Measurements from ENCODE around the gene SNX19.

The SNX19 gene

GRCh38 chr11:130907229-130907628 lies 9.1 kb downstream of the SNX19 start:
- no peak for DNase-seq (ENCODE audit: low spot score)

GRCh38 chr11:130906616-130907015 lies 9.7 kb downstream of the SNX19 start:
- no peak for DNase-seq (ENCODE audit: low spot score)

GRCh38 chr11:130905512-130905911 lies 10.8 kb downstream of the SNX19 start:
- DNase-seq (ENCODE audit: low spot score) = no peak

- no peak for DNase-seq (ENCODE audit: low spot score)
These were observed 11.9 kb downstream of the SNX19 start for GRCh38 chr11:130904380-130904779.

- DNase-seq (ENCODE audit: low spot score) = no peak
These were observed 13.9 kb downstream of the SNX19 start for GRCh38 chr11:130902380-130902779.

GRCh38 chr11:130899106-130899505 lies 17.2 kb downstream of the SNX19 start:
- DNase-seq (ENCODE audit: low spot score) = no peak

DNA sequence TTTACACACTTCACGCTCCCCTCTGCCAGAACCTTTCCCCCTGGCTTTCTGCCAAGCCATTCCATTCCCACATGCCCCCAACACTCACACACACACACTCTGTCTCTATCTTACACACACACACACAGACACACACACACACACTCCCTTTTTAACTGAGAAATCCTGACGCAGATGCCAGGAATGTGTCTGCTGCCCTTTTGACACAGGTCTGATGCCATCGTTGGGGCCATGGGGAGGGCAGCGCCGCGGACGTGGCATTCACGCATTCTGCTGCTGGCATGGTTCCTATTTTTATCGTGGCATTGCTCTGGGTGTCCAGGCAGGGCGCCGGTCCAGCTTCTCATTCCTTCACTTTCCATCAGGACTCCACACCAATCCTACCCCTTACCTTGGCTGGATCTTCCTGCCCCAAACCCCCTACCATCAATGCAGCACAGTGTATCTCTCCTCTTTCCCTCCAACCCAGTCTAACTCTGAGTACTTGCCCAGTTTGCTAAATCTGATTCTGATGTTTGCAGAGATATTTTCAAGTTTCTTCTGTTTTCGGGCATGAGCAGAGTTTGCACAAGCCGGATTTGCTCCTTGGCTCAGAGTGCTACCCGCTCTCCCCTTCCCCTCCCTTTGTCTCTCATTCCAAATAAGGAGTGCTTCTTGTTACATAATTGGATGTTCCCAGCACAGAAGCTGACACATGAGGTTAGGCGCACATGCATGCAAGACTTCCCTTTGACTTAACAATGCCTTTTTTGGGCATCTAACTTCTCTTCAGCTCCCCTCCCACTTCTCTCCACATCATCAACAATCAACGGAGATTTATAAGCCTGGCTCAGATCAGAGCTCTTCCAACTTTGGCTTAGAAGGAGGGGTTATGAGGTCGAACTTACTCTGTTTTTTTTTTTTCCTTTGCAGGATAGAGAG lies 18.8 kb downstream of the SNX19 start:
- DNase-seq (ENCODE audit: low spot score) = no peak

DNA sequence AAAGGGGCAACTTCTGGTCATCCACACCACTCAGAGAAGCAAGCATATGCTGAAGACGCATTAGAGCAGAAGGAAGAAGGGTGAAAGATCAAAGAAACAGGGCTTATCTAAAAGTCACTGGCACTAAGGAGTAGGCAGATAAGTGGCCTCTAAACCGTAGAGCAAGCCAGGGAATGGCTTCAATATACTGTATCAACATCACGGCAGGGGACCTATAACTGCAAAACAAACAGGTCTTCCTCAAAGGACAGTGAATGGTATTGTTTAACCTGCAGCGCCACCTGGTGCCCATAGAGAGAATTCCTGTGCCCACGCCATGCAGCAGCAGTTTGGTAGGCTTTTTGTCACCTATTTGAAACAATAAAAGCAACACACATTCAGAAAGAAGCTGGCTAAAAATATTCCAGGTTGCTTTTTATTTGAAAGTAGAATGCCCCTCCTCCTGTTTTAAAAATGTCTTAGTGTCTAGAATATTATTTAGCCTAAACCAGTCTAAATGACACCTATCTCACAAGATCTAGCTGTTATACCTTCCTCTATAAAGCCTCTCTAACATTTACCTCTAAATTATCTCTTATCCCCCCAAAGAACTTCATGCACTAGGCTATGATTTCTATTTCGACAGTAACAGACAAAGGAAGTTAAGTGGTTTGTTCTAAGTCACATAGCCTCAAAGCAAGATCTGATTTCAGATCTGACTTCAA lies 21.8 kb downstream of the SNX19 start:
- DNase-seq (ENCODE audit: low spot score) = peak; percentile 67

DNA sequence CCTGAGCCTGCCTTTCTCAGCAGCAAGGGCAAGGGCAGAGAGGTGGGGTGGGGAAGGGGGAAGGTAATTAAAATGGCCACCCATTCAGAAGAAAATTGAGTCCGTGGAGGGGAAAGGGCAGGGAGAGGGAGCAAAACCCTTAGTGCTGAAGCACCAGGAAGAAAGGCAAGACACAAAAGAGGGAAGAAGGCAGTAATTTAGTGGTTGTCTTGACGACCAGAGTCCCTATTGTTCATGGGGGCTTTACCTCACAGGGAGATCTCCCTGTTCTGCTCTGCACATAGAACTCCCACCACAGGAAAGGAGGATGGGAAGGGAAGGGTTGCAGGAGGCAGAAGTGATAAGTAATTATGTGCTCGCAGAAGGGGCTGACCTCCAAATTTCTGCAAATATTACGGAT lies 23.4 kb downstream of the SNX19 start:
- no peak for DNase-seq (ENCODE audit: low spot score)

DNA sequence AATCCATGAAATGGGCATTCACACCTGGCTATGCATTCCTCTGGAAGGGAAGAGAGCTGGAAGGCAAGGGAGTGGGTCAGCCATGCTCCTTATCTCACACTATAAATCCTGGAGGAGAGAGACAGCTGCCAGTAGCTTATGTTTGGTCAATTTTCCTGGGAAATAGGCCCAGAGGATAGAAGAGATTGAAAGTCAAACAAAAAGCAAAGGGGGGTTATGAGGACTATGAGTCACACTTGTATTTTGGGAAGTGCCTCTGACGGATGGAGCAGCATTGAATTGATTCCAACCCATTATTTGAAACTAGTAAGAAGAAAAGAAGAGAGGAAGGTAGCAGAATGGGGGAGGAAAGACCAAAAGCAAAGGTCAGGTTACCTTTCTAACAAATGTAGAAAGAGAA lies 25.0 kb downstream of the SNX19 start:
- no peak for DNase-seq (ENCODE audit: low spot score)

GRCh38 chr11:130890039-130890745 lies 26.1 kb downstream of the SNX19 start:
- no peak for DNase-seq (ENCODE audit: low spot score)

DNA sequence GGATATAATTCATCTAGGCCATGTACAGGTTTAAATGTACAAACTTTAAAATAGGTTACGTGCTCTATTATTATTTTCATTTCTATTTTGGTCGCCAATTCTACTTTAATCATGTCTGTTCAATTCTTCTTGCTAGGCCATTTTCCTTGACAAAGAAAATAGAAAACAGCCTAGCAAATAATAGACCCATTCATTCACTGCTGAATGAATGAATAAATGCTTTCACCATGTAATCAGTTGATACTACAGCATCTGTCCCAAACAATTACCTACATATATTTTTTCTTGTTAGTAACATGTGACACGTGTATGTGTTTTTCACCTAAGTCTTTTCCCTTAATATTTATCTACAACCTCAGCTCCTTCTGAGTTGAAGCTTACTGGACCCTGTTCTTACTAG lies 27.5 kb downstream of the SNX19 start:
- no peak for DNase-seq (ENCODE audit: low spot score)

DNA sequence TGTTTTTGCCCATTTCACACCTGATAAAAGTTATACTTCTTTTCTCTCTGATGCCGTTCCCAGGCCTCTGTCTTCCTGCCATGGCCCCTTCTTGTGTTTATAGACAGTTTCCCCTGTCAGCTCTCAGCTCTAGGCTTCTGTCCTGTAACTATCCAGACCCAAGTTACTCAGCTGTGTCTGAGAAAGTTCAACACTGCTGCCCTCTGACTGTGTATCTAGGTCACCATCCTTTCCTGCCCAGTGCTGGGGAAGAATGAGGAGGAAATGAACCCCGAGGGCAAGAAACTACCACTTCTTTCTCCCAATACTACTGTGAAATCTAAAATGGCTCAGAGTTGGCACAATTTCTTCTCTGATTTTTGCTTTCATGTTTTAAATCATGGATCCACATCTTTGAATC lies 29.6 kb downstream of the SNX19 start:
- DNase-seq (ENCODE audit: low spot score) = no peak

GRCh38 chr11:130882138-130882551 lies 34.1 kb downstream of the SNX19 start:
- no peak for DNase-seq (ENCODE audit: low spot score)

GRCh38 chr11:130881475-130882137 lies 34.7 kb downstream of the SNX19 start:
- DNase-seq (ENCODE audit: low spot score) = no peak

DNA sequence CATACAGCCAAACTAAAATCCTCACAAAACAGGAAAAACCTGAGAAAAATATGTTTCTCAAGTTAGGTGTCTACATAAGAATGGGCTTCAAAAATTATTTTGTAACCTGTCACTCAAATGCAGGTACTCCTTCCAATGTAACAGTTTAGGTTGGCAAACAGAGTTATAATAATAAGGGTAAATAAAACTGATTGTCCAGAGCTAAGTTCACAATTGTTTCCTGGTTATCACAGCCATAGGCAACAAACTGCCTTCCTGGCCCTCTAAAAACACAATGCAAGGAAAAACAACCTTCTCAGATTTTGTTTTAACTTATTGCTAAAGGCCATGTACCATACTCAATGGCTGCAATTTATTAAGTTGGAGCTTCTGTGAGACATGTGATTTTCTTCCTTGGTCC lies 36.4 kb downstream of the SNX19 start:
- DNase-seq (ENCODE audit: low spot score) = no peak

DNA sequence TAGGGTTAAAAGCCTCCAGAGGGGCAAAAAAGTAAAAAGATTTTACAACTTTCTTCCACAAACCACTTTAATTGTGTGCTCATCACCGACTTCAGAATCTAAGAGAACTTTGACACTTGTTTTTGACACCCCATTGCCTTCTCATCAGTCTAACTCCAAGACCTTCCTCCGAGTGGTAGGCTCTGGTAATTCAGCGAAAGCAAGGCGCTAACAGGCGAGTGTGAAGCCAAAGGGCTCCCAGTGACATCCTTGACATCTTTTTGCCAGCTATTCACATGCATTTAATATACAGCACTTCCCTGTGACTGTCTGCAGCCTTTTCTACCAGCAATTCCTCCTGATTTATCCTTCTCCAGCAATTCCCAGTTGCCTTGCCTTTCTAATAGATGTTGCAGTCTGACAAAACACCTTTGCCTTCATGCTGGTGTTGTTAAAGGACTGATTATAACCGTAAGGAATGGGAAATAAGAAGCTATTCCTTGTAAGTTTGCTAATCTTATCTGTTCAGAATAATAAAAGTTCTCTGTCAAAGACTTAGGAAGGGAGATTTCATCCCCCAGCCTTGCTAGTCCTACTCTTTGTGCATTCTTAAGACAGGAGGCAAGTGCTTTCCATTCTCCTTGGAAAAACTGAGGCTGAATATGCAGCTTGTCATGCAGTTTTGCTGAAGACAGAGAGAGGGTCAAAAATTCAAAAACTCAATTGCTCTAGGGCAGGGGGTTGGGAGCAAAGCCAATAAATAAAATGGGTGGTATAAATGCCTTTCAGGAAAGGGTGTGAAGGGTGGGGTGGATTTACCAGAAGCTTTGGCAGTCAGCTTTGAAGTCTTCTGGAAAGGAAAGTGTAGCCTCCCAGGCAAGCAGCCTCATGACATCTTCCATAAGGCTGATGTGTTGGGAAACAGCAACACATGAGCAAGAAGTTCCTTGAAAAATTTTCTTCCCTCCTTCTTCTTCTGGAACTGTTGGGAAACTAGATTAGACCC lies 39.1 kb downstream of the SNX19 start:
- DNase-seq (ENCODE audit: low spot score) = no peak

GRCh38 chr11:130876100-130876499 lies 40.2 kb downstream of the SNX19 start:
- DNase-seq (ENCODE audit: low spot score) = no peak

DNA sequence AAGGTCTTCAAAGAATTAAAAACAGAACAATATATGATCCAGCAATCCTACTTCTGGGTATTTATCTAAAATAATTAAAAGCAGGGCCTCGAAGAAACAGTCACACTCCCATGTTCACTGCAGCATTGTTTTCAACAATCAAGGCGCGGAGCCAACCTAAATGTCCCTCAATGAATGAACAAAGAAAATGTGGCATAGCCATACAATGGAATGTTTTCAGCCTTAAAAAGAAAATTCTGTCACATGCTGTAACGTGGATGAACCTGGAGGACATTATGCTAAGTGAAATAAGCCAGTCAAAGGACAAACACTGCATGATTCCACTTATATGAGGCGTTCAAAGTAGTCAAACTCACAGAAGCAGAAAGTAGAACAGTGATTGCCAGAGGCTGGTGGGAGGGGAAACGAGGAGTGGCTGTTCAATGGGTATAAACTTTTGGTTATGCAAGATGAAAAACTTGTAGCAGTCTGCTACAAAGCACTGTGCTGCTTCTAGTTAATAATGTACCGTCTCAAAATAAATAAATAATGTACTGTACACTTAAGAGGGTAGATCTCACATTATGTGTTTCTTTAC lies 41.2 kb downstream of the SNX19 start:
- DNase-seq (ENCODE audit: low spot score) = no peak

DNA sequence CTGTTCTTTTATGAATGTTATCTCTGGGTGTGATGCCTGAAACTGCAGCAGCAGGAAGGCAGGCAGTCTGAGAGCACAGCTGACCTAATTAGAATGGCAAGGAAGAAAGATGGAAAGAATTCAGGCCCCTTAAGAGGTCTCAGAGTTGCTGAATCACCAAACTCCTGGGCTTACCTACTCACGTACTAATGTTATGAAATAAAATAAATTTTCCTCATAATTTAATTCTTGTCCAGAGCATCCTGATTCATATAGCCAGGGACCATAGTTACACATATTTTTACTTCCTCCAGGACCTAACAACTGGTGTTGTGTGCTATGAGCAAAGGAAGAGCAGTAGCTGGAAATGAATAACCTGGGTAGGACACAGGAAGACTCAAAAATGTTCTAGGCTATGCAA lies 41.9 kb downstream of the SNX19 start:
- DNase-seq (ENCODE audit: low spot score) = no peak

- DNase-seq (ENCODE audit: low spot score) = no peak
These were observed 42.5 kb downstream of the SNX19 start for GRCh38 chr11:130873761-130874160.

Measured in CD4-positive, alpha-beta T cell treated with Interleukin-15 for 4 hours (primary cell).